Neutrophil (primary cell): Measurements from ENCODE around the gene NRN1L.
A peak's percentile ranks its signal among the peaks of the same experiment; 100 is the strongest.

Experiments
- H3K27ac ChIP-seq: fragments of 200-600 bp; sonication (generic); 2 replicates; pipeline ENCODE4 v1.5.1; 2016; ENCODE audit warnings: mild to moderate bottlenecking, moderate library complexity
- H3K27me3 ChIP-seq: fragments of 200-600 bp; sonication (generic); 2 replicates; pipeline ENCODE4 v1.6.0; 2016; ENCODE audit warnings: mild to moderate bottlenecking
- H3K36me3 ChIP-seq: fragments of 200-600 bp; sonication (generic); 2 replicates; pipeline ENCODE4 v1.5.1; 2017
- H3K4me1 ChIP-seq, 2 experiments: fragments of 200-600 bp in 1 of 2; sonication (generic) in 1 of 2; 1 replicate in 1 of 2; 2 replicates in 1 of 2; pipeline versions ENCODE4 v1.5.1 to v1.6.1; 2013 to 2016; ENCODE audit warnings: low read depth in 1 of 2, low read length in 1 of 2, mild to moderate bottlenecking in 1 of 2, moderate library complexity in 1 of 2; ENCODE audit not compliant: control insufficient read depth in 1 of 2, insufficient read depth in 1 of 2
- H3K4me3 ChIP-seq, 2 experiments: fragments of 200-600 bp in 1 of 2; sonication (generic) in 1 of 2; 1 replicate in 1 of 2; 2 replicates in 1 of 2; pipeline ENCODE4 v1.5.1; 2013 to 2016; ENCODE audit warnings: low read depth in 1 of 2, low read length in 1 of 2, mild to moderate bottlenecking in 1 of 2, moderate library complexity in 1 of 2
- H3K9me3 ChIP-seq: fragments of 200-600 bp; sonication (generic); 2 replicates; pipeline ENCODE4 v1.5.1; 2016
- TF ChIP-seq, protein P1 (sequence below): fragments of 200-600 bp; sonication (generic); IDR thresholded peaks from 2 replicates; pipeline ENCODE4 v1.5.1; 2016; ENCODE audit warnings: antibody characterized with exemption

Gene NRN1L

DNA sequence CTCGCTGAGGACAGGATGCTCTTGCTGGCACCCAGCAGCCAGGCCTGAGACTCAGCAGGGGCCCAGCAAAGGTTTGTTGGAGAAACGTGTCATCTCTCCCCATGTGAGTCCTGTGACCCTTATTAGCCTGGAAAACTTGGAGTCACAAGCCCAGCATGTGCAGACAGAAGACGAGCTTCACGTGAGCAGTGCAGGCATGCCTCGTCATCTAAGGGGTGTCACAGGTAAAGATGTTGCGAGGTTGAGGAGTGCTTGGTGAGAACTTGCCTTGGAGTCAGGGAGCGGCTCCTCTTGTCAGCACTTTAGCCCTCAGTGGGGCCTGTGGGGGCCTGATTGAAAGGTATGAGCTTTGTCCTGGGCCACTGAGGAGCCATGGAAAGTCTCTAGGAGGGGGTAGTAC is 49.1 kb downstream of the NRN1L start:
- no peak overlapping the region for H3K4me3 ChIP-seq
- TF ChIP-seq, protein P1, sequence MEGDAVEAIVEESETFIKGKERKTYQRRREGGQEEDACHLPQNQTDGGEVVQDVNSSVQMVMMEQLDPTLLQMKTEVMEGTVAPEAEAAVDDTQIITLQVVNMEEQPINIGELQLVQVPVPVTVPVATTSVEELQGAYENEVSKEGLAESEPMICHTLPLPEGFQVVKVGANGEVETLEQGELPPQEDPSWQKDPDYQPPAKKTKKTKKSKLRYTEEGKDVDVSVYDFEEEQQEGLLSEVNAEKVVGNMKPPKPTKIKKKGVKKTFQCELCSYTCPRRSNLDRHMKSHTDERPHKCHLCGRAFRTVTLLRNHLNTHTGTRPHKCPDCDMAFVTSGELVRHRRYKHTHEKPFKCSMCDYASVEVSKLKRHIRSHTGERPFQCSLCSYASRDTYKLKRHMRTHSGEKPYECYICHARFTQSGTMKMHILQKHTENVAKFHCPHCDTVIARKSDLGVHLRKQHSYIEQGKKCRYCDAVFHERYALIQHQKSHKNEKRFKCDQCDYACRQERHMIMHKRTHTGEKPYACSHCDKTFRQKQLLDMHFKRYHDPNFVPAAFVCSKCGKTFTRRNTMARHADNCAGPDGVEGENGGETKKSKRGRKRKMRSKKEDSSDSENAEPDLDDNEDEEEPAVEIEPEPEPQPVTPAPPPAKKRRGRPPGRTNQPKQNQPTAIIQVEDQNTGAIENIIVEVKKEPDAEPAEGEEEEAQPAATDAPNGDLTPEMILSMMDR, result no peak

DNA sequence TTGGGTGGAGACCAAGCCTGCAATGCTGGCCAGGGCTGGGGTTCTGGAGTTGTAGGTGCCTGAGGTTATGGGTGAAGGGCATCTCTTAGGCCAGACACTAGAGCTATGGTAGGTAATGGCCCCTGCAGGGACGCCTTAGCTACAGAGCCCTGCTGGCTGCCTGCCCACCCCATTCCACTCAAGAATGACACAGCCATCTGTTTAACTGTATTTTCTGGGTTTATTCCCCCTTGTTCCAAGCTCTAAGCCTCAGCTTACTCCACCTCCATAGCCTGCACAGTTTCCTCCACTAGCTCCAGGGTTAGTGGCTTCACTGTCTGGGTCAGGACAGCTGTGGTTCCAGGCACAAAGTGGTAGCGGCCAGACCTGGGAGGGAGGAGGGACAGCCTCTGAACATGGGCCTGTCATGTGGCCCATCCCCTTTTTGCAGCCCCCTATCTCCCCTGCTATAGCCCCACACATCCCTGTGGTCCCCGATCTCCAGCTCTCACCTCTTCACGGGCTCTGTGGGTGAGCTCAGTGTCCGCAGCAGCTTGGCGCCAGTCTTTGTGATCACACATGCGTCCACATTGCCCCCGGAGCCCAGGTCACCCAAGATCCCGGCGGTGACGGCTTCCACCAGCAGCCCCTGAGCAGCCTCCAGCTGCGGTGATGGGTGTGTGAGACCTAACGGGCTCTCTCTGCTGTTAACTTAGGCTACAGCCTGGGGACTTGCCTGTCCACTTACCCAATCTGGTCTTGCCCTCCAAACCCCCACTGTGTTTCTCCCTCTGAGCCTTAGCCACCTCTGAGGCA is 49.8 kb downstream of the NRN1L start:
- Histone ChIP-seq H3K27ac (peak overlapping the region; percentile 95), H3K9me3 (no peaks in the 10 kb centered on the region), H3K4me3 (no peak overlapping the region), H3K36me3 (peaks cover 56% of the 10 kb centered on the region), H3K27me3 (no peaks in the 10 kb centered on the region), H3K4me1 (peaks cover 21 to 24% of the 10 kb centered on the region in 2 experiments)
- TF ChIP-seq, protein P1, result no peak

More for the DNA sequence above, 49.1 kb downstream of the NRN1L start:
- Histone ChIP-seq H3K4me1 (peaks cover 21 to 24% of the 10 kb centered on the region in 2 experiments), H3K27ac (peak overlapping the region; percentile 95), H3K27me3 (no peaks in the 10 kb centered on the region), H3K9me3 (no peaks in the 10 kb centered on the region), H3K36me3 (peaks cover 63% of the 10 kb centered on the region)

DNA sequence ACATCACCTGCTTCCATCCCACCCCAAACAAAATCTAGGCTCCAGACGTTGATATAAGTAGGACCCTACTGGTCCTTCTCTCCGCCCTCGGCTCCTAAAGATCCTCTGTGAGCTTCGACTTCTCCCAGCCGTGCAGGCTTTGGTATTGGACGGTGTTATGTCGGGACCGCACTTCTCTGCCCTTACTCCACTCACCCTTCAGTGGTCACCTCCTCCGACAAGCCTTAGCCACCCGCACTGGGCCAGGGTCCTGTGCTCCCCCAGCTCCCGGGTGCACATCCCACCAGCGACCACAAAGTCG is 50.4 kb downstream of the NRN1L start:
- Histone ChIP-seq H3K9me3 (no peaks in the 10 kb centered on the region), H3K36me3 (peaks cover 50% of the 10 kb centered on the region), H3K4me1 (peaks cover 24 to 30% of the 10 kb centered on the region in 2 experiments), H3K27ac (peak overlapping the region; percentile 95), H3K4me3 (peak overlapping the region; percentile 89 to 94), H3K27me3 (no peaks in the 10 kb centered on the region)
- TF ChIP-seq, protein P1, result no peak

DNA sequence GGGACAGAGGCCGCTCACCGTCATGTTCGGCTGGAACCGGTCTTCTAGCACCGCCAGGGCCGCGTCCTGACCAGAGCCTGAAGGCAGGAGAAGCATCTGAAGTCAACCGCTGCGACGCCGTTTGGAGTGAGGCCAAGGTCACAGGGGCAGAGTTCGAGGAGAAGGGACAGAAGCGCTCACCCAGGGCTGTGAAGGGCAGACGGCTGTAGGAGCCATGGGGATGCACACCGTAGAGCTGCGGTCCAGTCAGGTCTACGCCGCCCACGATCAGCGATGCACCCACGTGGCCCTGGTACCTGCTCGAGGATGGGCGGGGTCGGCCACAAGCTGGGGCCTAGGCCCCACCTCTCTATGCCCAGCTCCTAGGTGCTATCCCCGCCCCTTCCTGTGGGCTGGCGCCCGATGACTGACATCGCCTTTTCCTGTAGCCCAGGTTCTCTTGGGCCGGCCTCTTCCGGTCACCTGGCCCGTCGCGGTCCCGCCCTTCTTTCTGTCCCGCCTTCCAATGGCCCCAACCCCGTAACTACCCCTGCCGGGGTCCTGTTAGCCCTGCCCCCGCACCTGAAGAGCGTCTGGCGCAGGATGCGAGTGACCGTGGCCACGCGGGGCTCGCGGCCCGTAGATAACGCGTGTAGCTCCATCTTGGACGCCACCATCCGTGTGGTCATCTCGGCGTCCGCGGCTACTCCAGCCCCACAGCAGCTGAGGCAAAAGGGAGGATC is 50.9 kb downstream of the NRN1L start:
- TF ChIP-seq, protein P1, result peak; percentile 45
- Histone ChIP-seq H3K36me3 (peaks cover 45% of the 10 kb centered on the region), H3K4me3 (peak overlapping the region; percentile 89 to 94)

More for the DNA sequence above, 50.9 kb downstream of the NRN1L start:
- Histone ChIP-seq H3K9me3 (no peaks in the 10 kb centered on the region), H3K27me3 (no peaks in the 10 kb centered on the region), H3K4me1 (peaks cover 24 to 34% of the 10 kb centered on the region in 2 experiments), H3K27ac (peak overlapping the region; percentile 95)
